Astrocyte (in vitro differentiated cells and primary cell): Measurements from ENCODE around the gene RASSF3.

Experiments used
- EZH2 ChIP-seq: IDR thresholded peaks from 2 replicates; pipeline ENCODE4 v1.6.1; 2012; ENCODE audit warnings: mild to moderate bottlenecking, low read length, inconsistent platforms; ENCODE audit not compliant: insufficient read depth
- TF ChIP-seq, protein P1 (sequence below): IDR thresholded peaks from 2 replicates; pipeline ENCODE4 v1.5.1; 2011; ENCODE audit warnings: low read depth, mild to moderate bottlenecking, inconsistent platforms, low read length, moderate library complexity; ENCODE audit not compliant: insufficient read depth

DNA sequence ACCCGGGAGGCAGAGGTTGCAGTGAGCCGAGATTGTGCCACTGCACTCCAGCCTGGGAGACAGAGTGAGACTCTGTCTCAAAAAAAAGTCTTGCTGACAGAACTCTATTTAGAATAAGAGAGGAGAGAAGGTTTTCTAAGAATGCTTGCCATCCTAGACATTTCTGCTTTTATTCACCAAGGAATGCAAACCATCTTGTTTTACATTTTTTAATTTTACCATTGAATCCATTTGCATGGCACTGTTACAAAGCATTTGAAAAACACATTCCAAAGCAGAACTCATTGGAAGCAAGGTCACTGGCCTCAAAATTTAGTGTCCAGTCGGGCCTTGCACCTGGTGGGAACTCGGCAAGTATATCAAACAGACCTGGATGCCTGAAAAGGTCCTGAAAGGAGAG lies 44.2 kb upstream of the RASSF3 start:
- TF ChIP-seq, protein P1, sequence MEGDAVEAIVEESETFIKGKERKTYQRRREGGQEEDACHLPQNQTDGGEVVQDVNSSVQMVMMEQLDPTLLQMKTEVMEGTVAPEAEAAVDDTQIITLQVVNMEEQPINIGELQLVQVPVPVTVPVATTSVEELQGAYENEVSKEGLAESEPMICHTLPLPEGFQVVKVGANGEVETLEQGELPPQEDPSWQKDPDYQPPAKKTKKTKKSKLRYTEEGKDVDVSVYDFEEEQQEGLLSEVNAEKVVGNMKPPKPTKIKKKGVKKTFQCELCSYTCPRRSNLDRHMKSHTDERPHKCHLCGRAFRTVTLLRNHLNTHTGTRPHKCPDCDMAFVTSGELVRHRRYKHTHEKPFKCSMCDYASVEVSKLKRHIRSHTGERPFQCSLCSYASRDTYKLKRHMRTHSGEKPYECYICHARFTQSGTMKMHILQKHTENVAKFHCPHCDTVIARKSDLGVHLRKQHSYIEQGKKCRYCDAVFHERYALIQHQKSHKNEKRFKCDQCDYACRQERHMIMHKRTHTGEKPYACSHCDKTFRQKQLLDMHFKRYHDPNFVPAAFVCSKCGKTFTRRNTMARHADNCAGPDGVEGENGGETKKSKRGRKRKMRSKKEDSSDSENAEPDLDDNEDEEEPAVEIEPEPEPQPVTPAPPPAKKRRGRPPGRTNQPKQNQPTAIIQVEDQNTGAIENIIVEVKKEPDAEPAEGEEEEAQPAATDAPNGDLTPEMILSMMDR = no peak
- TF ChIP-seq EZH2 = no peak
